CD4-positive, alpha-beta T cell treated with Interleukin-1 beta for 1 hour (primary cell): ENCODE data around the gene TOP3A.
"Not testable (repeated sequence)": the region's sequence is repeated elsewhere in the genome, so short reads cannot be mapped to it uniquely, and the experiment has no call there.

ENCODE experiments used
- DNase-seq, 2 donors: peaks; one replicate each; pipeline ENCODE4 v3.0.0-alpha.2; 2020 to 2022

Gene TOP3A, protein sequence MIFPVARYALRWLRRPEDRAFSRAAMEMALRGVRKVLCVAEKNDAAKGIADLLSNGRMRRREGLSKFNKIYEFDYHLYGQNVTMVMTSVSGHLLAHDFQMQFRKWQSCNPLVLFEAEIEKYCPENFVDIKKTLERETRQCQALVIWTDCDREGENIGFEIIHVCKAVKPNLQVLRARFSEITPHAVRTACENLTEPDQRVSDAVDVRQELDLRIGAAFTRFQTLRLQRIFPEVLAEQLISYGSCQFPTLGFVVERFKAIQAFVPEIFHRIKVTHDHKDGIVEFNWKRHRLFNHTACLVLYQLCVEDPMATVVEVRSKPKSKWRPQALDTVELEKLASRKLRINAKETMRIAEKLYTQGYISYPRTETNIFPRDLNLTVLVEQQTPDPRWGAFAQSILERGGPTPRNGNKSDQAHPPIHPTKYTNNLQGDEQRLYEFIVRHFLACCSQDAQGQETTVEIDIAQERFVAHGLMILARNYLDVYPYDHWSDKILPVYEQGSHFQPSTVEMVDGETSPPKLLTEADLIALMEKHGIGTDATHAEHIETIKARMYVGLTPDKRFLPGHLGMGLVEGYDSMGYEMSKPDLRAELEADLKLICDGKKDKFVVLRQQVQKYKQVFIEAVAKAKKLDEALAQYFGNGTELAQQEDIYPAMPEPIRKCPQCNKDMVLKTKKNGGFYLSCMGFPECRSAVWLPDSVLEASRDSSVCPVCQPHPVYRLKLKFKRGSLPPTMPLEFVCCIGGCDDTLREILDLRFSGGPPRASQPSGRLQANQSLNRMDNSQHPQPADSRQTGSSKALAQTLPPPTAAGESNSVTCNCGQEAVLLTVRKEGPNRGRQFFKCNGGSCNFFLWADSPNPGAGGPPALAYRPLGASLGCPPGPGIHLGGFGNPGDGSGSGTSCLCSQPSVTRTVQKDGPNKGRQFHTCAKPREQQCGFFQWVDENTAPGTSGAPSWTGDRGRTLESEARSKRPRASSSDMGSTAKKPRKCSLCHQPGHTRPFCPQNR

DNA sequence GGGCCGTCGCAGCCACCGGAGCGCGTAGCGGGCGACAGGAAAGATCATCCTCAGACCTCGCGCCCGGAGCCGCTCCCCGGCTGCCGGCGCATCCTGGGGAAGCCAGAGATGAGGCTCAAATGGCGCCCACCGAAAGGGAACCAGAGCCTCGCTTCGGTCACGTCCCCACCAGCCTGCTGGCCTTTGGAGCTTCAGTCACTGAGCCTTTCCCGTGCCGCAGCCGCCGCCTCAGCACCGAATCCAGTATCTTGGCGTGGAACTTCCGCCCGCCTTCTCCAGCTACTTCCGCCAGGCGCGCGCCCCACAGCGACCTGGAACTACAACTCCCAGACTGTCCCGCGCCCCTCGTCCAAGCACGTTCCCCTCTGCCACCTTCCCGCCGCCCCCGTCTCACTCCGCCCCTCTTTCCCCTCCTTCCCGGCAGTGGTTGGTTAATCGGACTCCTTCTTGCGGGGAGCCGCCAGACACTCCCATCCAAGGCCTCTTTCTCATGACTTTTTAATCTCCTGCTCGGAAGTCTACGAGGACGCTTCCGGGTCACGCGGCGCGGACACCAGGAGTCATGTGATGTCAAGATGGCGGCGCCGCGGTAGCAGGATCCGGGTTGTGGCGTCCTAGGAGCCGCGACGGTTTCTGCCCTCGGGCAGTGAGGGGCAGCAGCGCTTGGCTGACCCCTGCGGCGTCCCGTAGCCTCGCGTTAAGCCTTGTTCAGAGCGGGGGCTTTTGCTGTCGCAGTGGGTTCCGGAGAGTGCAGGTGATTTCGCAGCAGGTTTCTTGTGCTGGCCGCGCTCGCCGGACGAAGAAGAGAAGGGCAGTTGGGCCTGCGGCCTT is at the start of gene TOP3A, which contains the start of gene SMCR8:
Gene TOP3A (minus strand): TSS at position 264 of the 831 bp plus-strand sequence. CDS start 216 bp downstream, at position 48.
Gene SMCR8 (plus strand): TSS at position 563 of the 831 bp plus-strand sequence. CDS start 497 bp downstream, outside the sequence.
- peak; percentile 97 to 98 for DNase-seq

DNA sequence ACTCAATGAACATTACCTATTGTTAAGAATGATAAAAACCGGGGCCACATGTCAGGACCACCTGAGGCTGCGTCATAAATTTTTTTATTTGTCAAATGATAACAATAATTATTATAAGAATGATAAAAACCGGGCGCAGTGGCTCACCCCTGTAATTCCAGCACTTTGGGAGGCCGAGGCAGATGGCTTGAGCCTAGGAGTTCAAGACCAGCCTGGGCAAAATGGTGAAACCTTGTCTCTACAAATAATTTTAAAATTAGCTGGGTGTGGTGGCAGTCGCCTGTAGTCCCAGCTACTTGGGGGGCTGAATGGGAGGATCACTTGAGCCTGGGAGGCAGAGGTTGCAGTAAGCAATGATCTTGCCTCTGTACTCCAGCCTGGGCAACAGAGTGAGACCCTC is 49.4 kb upstream of the TOP3A start:
- DNase-seq, result no peak

DNA sequence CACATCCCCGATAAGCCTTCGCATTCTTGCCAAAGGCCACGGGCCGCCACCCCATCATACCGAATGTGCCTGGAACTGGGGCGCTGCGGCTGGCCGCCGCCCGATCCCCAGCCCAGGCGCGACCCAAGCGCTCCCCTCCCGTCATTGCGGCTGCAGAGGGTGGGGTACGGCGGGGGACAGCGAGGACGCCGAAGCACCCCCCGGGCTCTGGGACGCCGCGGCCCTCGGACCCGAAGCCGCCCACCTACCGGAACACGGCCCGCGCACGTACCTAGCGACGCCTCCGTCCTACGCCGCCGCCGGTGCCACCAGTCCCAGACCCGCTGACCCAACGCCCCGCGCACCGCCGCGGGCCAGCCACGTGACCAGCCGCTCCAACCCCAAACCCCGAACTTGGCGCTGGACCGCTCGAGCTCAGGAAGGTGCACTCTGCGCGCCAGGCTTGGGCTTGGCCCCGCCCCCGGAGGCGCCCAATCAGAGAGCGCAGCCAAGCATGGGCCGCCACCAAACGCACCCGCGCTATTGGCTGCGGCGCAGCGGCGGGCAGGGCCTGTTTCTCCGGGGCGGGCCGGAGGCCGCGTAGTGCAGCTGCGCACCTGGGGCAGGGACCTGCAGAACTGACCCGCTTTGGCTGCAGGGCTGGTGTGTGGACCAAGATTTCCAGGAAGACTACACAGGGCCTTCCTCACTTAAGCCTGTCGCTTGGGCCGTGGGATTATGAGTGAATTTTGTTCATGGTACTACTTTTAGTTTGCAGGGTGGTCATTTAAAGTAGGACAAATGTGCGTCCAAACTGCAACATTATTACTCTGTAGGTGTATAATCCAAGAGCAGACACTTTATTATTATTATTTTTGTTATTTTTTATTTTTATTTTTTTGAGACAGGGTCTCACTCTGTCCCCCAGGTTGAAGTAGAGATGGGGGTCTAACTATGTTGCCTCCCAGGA is 48.6 kb upstream of the TOP3A start, which contains the start of gene SHMT1:
Gene SHMT1 (minus strand): TSS at position 450 of the 949 bp plus-strand sequence. CDS start 7,569 bp downstream, outside the sequence.
- peak; percentile 90 to 91 for DNase-seq

GRCh38 chr17:18362698-18363100 is 47.9 kb upstream of the TOP3A start:
- DNase-seq, result no peak

- no peak for DNase-seq
These were observed 47.3 kb upstream of the TOP3A start for GRCh38 chr17:18361837-18362697.

DNA sequence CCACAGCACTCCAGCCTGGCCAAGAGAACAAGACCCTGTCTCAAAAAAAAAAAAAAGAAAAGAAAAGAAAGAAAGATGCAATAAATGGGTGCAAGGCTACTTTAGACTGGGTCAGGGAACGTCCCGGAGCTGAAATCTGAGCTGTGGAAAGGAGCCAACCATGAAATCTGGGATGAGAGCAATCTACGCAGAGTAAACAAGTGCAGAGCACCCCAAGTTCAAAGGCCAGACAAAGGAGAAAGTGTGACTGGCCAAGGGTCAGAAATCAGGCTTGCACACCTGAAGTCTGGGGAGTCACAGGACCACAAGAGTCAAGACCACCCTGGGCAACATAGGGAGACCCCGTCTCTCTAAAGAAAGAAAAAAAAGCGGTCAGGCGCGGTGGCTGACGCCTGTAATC is 45.7 kb upstream of the TOP3A start:
- DNase-seq, result no peak

DNA sequence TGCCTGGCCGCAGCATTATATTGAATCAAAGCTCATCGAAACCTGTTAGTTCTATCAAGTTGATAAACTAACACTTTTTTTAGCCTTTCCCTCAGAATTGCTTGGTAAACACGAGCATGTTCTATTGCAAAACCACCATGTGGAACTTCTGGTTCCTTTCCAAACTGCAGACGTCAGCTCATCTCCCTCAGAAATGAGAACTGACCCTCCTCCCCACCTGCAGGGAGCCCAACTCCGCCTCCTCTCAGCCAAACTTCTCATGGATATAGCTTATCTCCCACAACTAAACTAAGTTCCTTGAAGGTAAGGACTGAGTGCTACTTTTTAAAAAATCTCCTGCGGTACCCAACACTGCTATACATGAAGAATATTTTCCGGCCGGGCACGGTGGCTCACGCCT is 41.8 kb upstream of the TOP3A start:
- peak in 1 of 2 donors; percentile 7 for DNase-seq

DNA sequence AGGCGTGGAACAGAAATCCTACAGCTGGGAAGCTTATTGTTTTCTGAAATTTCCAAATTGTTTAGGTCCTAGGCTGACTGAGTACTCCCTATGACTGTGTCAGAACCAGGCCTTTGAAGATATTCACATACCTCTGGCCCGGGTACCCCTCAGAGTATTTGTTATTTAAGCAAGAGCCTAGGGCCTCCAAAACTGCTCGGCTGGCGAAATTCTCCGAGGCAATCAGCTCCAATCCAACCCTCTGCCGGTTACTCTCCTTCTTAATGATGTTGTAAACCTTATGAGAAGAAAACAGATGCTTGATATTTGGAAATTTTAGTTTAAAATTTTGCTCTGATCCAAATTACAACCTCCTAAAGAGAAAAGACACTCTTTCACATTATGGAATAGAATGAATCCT is 38.7 kb upstream of the TOP3A start:
- DNase-seq, result no peak

GRCh38 chr17:18344021-18344420 is 29.2 kb upstream of the TOP3A start:
- DNase-seq, result no peak

DNA sequence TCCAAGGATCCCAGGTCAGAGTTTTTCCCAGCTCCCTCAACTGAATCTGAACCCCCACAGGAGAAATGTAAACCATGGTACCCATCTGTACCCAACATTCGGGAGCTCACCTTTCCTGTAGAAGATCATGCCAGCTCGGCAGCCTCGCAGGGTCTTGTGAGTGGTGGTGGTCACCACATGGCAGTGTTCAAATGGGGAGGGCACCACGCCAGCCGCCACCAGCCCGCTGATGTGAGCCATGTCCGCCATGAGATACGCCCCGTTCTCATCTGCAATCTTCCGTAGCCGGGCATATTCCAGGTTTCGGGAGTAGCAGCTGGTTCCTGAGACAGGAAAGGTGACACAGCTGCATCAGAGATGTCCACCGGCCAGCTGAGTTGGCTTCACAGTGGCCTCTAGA is 25.1 kb upstream of the TOP3A start:
- DNase-seq, result no peak

GRCh38 chr17:18338158-18338557 is 23.4 kb upstream of the TOP3A start:
- DNase-seq, result not testable (repeated sequence)

DNA sequence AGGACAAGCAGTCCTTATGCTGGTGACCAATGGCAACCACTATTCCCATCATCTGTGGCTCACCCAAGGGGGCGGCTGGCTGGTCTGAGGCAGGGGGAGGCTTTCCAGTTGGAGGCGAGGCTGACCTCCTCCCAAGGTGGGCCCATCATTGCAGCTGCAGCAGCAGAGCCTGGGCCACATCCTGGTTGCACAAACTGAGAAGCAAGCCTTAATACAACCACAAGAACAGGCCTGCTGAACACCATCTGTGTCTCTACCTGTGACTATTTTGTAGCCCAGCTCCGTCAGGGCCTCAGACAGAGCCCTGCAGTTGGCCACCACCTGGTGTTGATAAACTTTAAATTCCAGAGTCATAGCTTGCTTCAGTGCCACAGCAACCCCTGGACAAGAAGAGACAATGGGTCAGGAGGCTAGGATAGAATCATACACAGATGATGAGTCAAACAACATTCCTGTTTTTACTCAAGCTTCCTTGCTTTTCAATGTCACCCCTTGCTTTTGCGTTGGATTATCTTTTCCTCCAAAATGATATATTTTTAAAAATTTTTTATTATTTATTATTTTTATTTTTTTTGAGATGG is 18.2 kb upstream of the TOP3A start:
- no peak for DNase-seq

- peak in 1 of 2 donors; percentile 18 for DNase-seq
These were observed 17.1 kb upstream of the TOP3A start for GRCh38 chr17:18331879-18332278.

GRCh38 chr17:18328643-18329204 is 13.9 kb upstream of the TOP3A start:
- DNase-seq, result no peak

GRCh38 chr17:18327556-18327955 is 12.8 kb upstream of the TOP3A start:
- DNase-seq, result no peak

DNA sequence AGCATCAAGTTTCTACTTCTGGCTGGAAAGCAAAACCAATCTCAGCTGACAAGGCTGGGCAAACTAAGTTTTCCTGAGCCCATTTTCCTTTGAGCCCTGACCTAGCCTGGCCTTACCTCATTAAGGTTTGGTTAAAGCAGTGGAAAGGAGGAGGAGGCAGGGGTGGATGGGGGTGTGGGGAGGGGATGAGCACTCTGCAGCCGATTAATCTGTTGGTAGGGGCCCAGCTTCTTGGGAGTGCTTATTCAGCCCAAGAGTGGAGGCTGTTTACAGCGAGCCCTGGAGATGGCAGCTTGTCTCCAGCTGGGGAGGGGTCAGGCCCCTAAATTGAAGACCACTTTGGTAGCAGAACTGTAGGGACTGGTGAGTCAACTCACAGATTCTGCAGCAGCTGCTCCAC is 12.3 kb upstream of the TOP3A start:
- no peak for DNase-seq

- no peak for DNase-seq
These were observed 11.8 kb upstream of the TOP3A start for GRCh38 chr17:18326572-18326971.

GRCh38 chr17:18326039-18326438 is 11.2 kb upstream of the TOP3A start:
- DNase-seq, result no peak
